GM21447 (cell line): ENCODE results near the gene DDI2.
"Not testable (repeated sequence)": the region's sequence is repeated elsewhere in the genome, so short reads cannot be mapped to it uniquely, and the experiment has no call there.

Experiments
- ATAC-seq: cut with Tn5 transposase; IDR thresholded peaks from one replicate; pipeline ENCODE4 v1.9.1; 2021; ENCODE audit not compliant: unreplicated experiment

DDI2 gene

GRCh38 chr1:15617173-15618076 is at the start of gene DDI2:
Gene DDI2, plus strand, starts transcription at chr1:15617458. Its CDS starts 213 bp downstream, at chr1:15617671.
- peak; percentile 55 for ATAC-seq

GRCh38 chr1:15568387-15569073 is 48.7 kb upstream of the DDI2 start:
- no peak for ATAC-seq

GRCh38 chr1:15570861-15571260 is 46.4 kb upstream of the DDI2 start:
- no peak for ATAC-seq

- ATAC-seq = no peak
Measured at GRCh38 chr1:15571266-15571665, 46.0 kb upstream of the DDI2 start.

GRCh38 chr1:15573477-15573876 is 43.8 kb upstream of the DDI2 start:
- no peak for ATAC-seq

- ATAC-seq = no peak
Measured at GRCh38 chr1:15574741-15575140, 42.5 kb upstream of the DDI2 start.

- no peak for ATAC-seq
Measured at GRCh38 chr1:15575549-15576150, 41.6 kb upstream of the DDI2 start.

GRCh38 chr1:15577691-15578090 is 39.6 kb upstream of the DDI2 start:
- ATAC-seq = no peak

- ATAC-seq = no peak
Measured at GRCh38 chr1:15578921-15579682, 38.2 kb upstream of the DDI2 start.

- no peak for ATAC-seq
Measured at GRCh38 chr1:15579683-15580047, 37.6 kb upstream of the DDI2 start.

- ATAC-seq = no peak
Measured at GRCh38 chr1:15583016-15583706, 34.1 kb upstream of the DDI2 start.

GRCh38 chr1:15584489-15585363 is 32.5 kb upstream of the DDI2 start, which contains the start of gene AGMAT:
Gene AGMAT, minus strand, starts transcription at chr1:15585051. Its CDS starts 84 bp downstream, at chr1:15584967.
- ATAC-seq = peak; percentile 46

- no peak for ATAC-seq
Measured at GRCh38 chr1:15592285-15592684, 25.0 kb upstream of the DDI2 start.

GRCh38 chr1:15595809-15596617 is 21.2 kb upstream of the DDI2 start:
- ATAC-seq = no peak

GRCh38 chr1:15598436-15598835 is 18.8 kb upstream of the DDI2 start:
- ATAC-seq = no peak

GRCh38 chr1:15603050-15603965 is 13.9 kb upstream of the DDI2 start:
- peak; percentile 82 for ATAC-seq

GRCh38 chr1:15603966-15604282 is 13.3 kb upstream of the DDI2 start:
- ATAC-seq = not testable (repeated sequence)

GRCh38 chr1:15604400-15604799 is 12.9 kb upstream of the DDI2 start:
- not testable (repeated sequence) for ATAC-seq
